Ascending aorta (tissue), 2 donors: ENCODE measurements around the gene HENMT1. TPM values are rescaled to one million over a fixed set of nuclear protein-coding genes. Genes with fewer than 3 reads are reported as not detected.

Experiments
- DNase-seq, 2 donors: peaks; one replicate each; pipeline ENCODE4 v3.0.0-alpha.2; 2019; ENCODE audit warnings: low spot score in 2 of 2
- H3K27ac ChIP-seq, 2 donors: fragments of 200-600 bp; sonication (generic); one replicate each; pipeline ENCODE4 v1.5.1; 2016 to 2017; ENCODE audit warnings: mild to moderate bottlenecking in 1 of 2
- H3K27me3 ChIP-seq: fragments of 200-600 bp; sonication (generic); one replicate; pipeline ENCODE4 v1.5.1; 2017
- H3K36me3 ChIP-seq, 2 donors: fragments of 200-600 bp; sonication (generic); one replicate each; pipeline ENCODE4 v1.5.1; 2016
- H3K4me1 ChIP-seq, 2 donors: fragments of 200-600 bp; sonication (generic); one replicate each; pipeline ENCODE4 v1.5.1; 2016 to 2017; ENCODE audit warnings: mild to moderate bottlenecking in 1 of 2
- H3K4me3 ChIP-seq, 2 donors: fragments of 200-600 bp; sonication (generic); one replicate each; pipeline ENCODE4 v1.5.1; 2016 to 2017; ENCODE audit warnings: mild to moderate bottlenecking in 1 of 2
- H3K9me3 ChIP-seq, 2 donors: fragments of 200-600 bp; sonication (generic); one replicate each; pipeline ENCODE4 v1.5.1; 2016
- intact Hi-C: fragments of 100-400 bp; cut with DNase I; formaldehyde crosslinking; loops from one replicate; pipeline ENCODE4 v1.15.1; 2023
- total RNA-seq: library from RNA; depleted of rRNA; stranded (reverse); fragments of >200 nt; gene quantifications from one replicate; pipeline ENCODE4 v1.1.0, GENCODE V29; 2016
- TF ChIP-seq, protein P1 (sequence below), 3 experiments: fragments of 200-600 bp in 2 of 3; fragments of 450-650 bp in 1 of 3; sonication (generic) in 2 of 3; IDR thresholded peaks; one replicate each; pipeline ENCODE4 v1.5.1; 2016 to 2019; ENCODE audit warnings: antibody characterized with exemption in 3 of 3, mild to moderate bottlenecking in 1 of 3, moderate library complexity in 1 of 3

HENMT1 gene
- total RNA-seq, 1 donor from 2014 or later = not detected

DNA sequence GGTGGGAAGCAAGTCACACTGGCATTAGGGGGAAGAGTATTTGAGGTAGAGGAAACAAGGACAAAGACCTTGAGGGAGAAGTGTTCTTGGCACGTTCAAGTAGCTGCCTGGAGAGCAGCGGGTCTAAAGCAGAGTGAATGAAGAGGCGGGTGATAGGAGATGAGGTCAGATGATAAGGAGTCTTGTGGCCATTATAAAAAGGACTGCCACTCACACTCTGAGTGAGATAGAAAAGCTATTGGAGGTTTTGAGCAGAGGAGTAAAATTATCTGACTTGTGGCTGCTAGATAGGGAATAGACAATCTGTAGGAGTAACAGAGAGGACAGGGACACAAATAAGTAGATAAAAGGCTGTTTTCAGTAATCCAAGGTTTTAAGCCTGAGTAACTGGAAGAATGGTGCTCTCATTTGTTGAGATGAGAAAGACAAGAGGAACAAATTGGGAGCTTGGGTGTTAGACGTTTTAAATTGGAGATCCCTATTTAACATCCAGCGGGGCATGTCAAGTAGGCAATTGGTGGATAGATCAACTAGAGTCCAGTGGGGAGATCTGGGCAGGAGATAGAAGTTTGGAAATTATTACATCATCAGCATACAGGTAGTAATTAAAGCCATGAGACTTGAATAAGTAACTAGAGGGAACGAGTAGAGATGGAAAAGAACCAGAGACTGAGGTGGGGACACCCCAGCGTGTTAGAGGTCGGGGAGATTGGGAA lies 43.7 kb downstream of the HENMT1 start:
- DNase-seq = no peak
- Histone ChIP-seq H3K4me3 (no peak overlapping the region), H3K4me1 (no peaks in the 10 kb centered on the region), H3K36me3 (peaks cover 7 to 11% of the 10 kb centered on the region in 2 donors), H3K9me3 (no peaks in the 10 kb centered on the region), H3K27ac (no peak overlapping the region), H3K27me3 (no peaks in the 10 kb centered on the region)
- TF ChIP-seq, protein P1, sequence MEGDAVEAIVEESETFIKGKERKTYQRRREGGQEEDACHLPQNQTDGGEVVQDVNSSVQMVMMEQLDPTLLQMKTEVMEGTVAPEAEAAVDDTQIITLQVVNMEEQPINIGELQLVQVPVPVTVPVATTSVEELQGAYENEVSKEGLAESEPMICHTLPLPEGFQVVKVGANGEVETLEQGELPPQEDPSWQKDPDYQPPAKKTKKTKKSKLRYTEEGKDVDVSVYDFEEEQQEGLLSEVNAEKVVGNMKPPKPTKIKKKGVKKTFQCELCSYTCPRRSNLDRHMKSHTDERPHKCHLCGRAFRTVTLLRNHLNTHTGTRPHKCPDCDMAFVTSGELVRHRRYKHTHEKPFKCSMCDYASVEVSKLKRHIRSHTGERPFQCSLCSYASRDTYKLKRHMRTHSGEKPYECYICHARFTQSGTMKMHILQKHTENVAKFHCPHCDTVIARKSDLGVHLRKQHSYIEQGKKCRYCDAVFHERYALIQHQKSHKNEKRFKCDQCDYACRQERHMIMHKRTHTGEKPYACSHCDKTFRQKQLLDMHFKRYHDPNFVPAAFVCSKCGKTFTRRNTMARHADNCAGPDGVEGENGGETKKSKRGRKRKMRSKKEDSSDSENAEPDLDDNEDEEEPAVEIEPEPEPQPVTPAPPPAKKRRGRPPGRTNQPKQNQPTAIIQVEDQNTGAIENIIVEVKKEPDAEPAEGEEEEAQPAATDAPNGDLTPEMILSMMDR (IDR thresholded peaks at IDR 0.05) = no peak
- intact Hi-C loops = no loop called here

DNA sequence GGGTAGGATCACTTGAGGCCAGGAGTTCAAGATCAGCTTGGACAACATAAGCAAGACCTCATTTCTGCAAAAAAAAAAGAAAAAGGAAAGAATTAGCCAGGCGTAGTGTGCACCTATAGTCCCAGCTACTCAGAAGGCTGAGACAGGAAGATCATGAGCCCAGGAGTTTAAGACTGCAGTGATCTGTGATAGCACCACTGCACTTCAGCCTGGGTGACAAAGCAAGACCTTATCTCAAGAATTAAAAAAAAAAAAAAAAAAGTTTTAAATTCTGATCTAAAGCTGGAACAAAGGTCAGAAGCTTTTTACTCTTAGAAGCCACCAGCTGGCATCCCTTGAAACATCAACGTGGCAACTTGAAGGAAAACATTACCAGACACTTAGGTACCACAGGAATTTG lies 45.3 kb downstream of the HENMT1 start:
- H3K36me3 ChIP-seq = peaks cover 9 to 11% of the 10 kb centered on the region in 2 donors
- no peak overlapping the region for H3K4me3 ChIP-seq
- intact Hi-C loops = no loop called here
- DNase-seq = no peak
- TF ChIP-seq, protein P1 (IDR thresholded peaks at IDR 0.05) = no peak
- no peak overlapping the region for H3K27ac ChIP-seq
- H3K9me3 ChIP-seq = no peaks in the 10 kb centered on the region
- no peaks in the 10 kb centered on the region for H3K4me1 ChIP-seq
- no peaks in the 10 kb centered on the region for H3K27me3 ChIP-seq

DNA sequence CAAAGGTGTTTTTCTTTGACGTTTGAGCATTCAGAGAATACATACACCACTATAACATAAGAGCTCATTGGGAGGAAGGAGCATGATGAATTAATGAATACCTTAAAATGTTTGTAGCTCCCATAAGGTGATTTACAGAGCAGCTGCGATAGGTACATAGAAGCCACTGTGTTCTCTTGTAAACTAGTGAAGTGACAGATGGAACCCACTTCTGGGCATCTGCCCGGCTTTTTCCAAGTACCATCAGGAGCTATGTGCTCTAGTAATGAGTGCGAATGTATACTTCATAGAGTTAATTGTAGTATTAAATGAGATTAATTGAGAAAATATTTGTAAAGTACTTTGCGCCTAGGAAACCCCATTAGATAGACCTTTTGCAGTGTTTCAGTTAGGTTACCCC lies 48.4 kb downstream of the HENMT1 start:
- Histone ChIP-seq H3K9me3 (no peaks in the 10 kb centered on the region), H3K4me1 (no peaks in the 10 kb centered on the region), H3K4me3 (no peak overlapping the region), H3K27me3 (no peaks in the 10 kb centered on the region), H3K36me3 (peaks cover 9 to 11% of the 10 kb centered on the region in 2 donors), H3K27ac (no peak overlapping the region)
- no peak for DNase-seq
- TF ChIP-seq, protein P1 (IDR thresholded peaks at IDR 0.05) = no peak
- intact Hi-C loops = no loop called here

DNA sequence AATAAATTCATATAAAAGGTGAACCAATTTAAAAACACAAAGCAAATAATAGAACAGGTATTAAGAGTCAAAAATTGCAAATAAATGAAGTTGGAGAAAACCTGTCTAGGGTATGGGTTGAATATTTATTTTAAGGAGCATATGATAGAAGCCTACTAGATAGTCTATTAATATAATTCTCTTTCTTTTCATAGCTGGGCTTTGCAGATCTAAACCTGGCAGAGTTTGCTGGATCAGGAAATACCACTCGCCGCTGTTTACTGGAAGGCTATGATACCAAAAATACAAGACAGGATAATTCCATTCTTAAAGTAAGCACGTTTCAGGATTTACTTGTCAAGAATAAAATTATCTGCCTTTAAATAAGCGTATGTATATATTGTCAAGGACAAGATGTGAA lies 48.9 kb downstream of the HENMT1 start:
- TF ChIP-seq, protein P1 (IDR thresholded peaks at IDR 0.05) = no peak
- intact Hi-C loops = no loop called here
- Histone ChIP-seq H3K9me3 (no peaks in the 10 kb centered on the region), H3K4me1 (no peaks in the 10 kb centered on the region), H3K27ac (no peak overlapping the region), H3K27me3 (no peaks in the 10 kb centered on the region), H3K4me3 (no peak overlapping the region), H3K36me3 (peaks cover 9 to 11% of the 10 kb centered on the region in 2 donors)
- no peak for DNase-seq

DNA sequence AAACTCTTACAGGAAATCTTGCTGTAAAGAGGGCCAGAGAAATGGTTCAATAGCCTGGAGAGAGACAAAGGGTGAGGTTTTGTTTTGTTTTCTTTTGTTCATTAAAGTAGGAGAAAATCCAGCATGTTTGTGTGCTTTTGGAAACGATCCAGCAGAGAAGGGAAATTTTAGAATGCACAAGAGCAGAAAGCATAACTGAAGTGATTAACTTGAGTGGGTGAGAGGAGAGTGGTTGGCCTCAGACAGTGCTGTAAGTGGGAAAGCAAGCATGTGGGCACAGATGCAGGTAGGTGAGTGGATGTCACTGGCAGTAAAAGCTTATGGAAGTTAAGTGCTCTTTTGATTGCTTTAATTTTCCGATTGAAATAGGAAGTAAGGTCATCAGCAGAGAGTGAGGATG lies 50.8 kb downstream of the HENMT1 start:
- intact Hi-C loops = no loop called here
- TF ChIP-seq, protein P1 (IDR thresholded peaks at IDR 0.05) = no peak
- H3K27ac ChIP-seq = no peak overlapping the region
- no peaks in the 10 kb centered on the region for H3K27me3 ChIP-seq
- H3K4me1 ChIP-seq = no peaks in the 10 kb centered on the region
- H3K9me3 ChIP-seq = no peaks in the 10 kb centered on the region
- H3K36me3 ChIP-seq = peaks cover 9 to 11% of the 10 kb centered on the region in 2 donors
- DNase-seq = no peak
- H3K4me3 ChIP-seq = no peak overlapping the region
